Stimulated activated CD4-positive, alpha-beta T cell treated with anti-CD3 and anti-CD28 coated beads, TNF-alpha, amount 100 ng/mL, for 1 hour (primary cell): Measurements from ENCODE around the gene TBL1X.
A peak's percentile ranks its signal among the peaks of the same experiment; 100 is the strongest.
"Not testable (repeated sequence)": the region's sequence is repeated elsewhere in the genome, so short reads cannot be mapped to it uniquely, and the experiment has no call there.

ENCODE experiments used
- DNase-seq, 3 donors: peaks; one replicate each; pipeline ENCODE4 v3.0.0-alpha.2; 2020; ENCODE audit warnings: low read depth in 3 of 3, low spot score in 1 of 3

The TBL1X gene

DNA sequence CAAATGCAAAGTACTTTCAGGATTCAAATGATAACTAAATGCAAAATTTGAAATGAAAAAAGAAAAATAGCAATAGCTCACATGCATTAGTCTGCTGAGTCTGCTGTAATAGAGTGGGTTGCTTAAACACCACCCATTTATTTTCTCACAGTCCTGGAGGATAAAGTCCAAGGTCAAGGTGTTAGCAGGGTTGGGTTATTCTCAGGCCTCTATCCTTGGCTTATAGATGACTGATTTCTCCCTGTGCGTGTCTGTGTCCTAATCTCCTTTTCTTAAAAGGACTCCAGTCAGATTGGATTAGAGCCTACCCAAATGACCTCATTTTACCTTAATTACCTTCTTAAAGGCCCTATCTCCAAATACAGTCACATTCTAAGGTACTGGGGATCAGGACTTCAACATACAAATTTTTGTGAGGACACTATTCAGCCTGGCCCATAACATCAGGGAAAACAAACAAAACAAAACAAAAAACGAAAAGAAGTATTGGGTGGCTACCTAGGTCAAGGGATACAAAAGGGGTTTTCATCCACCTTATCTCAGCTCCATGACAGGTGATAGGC is 6.3 kb upstream of the TBL1X start:
- no peak for DNase-seq

GRCh38 chrX:9459186-9459748 is 5.6 kb upstream of the TBL1X start:
- DNase-seq = no peak

DNA sequence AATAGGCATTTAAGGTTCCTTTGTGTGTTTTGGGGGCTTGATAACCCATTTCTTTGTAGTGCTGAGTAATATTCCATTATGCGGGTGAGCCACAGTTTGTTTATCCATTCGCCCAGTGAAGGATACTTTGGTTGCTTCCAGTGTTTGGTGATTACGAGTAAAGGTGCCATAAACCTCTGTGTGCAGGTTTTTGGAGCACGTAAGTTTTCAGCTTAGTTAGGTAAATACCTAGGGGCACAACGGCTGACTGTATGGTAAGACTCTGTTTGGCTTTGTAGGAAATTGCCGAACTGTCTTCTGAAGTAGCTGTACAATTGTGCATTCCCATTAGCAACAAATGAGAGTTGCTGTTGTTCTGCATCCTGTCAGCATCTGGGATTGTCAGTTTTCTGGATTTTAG is 3.8 kb upstream of the TBL1X start:
- DNase-seq = no peak

- no peak for DNase-seq
These were observed 2.4 kb upstream of the TBL1X start for GRCh38 chrX:9462456-9462855.

- DNase-seq = peak in 1 of 3 donors; percentile 14
These were observed 694 bp downstream of the TBL1X start for GRCh38 chrX:9465380-9466123.

DNA sequence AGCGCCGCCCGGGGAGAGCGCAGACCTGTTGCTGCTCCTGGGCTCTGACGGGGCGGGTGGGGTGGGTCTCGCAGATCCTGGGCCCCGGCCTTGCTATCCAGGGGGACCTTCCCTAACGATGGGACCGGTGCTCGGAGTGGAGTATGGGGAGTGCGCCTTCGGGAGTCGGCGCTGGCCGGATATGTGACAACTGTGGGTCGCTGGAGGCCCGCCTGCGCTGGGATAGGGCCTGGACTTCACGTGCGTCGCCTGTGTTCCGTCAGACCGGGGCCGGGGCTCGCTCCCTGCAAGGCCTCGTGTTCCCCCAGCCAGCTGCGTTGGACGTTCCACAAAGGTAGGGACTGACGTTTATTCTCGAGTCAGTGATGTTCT is 1.3 kb downstream of the TBL1X start:
- DNase-seq = no peak

GRCh38 chrX:9466736-9467135 is 1.9 kb downstream of the TBL1X start:
- DNase-seq = no peak

DNA sequence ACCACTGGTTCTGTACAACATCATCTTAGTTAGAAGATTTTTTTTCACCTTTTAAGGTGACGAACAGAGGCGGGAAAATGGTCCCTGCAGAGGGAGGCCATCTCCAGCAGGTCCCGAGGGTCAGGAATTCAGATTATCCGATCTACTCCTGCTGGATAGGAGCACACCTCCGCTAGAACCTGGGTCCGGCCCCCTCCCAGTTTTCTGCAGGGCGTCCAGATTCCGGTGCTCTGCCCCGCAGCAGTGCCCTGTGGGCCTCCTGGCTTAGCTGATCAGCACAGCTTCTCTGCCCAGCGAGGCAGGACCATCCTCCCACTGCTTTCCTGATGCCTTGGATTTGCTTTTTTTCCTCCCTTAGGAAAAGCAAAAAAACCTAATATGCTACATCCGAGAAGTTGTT is 2.3 kb downstream of the TBL1X start:
- DNase-seq = no peak

GRCh38 chrX:9467751-9468150 is 2.9 kb downstream of the TBL1X start:
- DNase-seq = no peak

GRCh38 chrX:9471571-9471985 is 6.7 kb downstream of the TBL1X start:
- no peak for DNase-seq

GRCh38 chrX:9473708-9474107 is 8.8 kb downstream of the TBL1X start:
- no peak for DNase-seq

GRCh38 chrX:9475417-9475816 is 10.6 kb downstream of the TBL1X start:
- not testable (repeated sequence) for DNase-seq

- no peak for DNase-seq
These were observed 11.1 kb downstream of the TBL1X start for GRCh38 chrX:9475984-9476383.

GRCh38 chrX:9476810-9477575 is 12.1 kb downstream of the TBL1X start:
- no peak for DNase-seq

DNA sequence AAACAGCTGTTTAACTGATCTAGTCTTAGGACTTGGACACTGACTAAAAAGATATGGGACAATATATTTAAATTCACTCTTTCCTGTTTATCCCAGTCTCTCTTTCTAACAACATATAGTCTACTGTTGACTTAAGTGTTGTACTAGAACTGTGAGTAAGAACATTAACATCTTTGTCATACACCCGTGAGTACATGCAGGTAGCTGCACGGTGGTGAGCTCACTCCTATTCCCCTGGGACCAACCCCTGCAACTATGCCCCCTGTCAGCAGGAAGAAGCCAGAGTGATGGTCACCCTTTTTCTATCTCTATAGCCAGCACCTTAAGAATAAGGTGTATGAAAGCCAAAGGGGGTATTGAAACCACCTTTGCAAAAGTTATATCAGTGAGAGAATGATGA is 17.6 kb downstream of the TBL1X start:
- no peak for DNase-seq

DNA sequence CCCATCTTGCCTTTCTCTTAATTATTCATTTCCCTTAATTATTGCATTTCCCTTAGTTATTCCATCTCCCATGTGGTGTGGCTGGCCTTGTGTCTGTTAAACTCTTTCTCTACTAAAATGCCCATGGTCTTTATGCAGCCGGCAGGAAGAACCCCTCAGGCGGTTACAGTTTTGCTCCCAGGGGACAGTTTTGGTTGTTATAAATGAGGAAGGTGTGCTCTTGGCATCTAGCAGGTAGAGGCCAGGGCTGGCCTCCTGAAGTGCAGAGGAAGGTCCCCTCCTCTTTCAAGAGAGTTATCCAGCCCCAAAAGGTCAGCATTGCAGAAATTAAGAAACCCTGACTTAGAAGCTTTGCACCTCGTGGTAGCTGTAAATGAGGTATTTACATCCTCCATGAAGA is 18.0 kb downstream of the TBL1X start:
- DNase-seq = no peak

- no peak for DNase-seq
These were observed 18.5 kb downstream of the TBL1X start for GRCh38 chrX:9483376-9483775.

DNA sequence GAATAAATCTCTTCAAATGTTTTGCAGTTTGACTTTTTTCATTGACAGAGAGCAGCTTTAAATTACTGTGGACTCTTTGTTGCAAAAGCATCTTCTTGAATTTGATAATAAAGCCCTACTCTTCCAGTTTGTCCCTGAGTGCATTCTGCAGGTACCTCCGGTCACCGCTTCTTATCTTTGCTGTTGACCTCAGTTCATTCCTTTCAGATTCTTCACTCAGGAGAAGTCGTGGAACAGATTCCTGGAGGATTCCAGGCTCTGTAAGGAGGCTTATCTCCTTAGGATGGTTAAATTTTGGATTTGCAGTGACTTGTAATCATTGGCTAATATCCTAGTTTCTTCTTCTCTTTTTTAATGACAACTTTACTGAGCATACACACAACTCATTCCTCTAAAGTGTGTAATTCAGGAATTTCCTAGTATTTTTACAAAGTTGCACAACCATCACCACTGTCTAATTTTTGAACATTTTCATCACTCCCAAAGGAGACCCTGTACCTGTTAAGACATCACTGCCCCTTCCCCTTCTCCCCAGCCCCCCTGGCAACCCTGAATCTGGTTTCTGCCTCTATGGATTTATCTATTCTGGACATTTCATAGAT is 22.0 kb downstream of the TBL1X start:
- DNase-seq = no peak

DNA sequence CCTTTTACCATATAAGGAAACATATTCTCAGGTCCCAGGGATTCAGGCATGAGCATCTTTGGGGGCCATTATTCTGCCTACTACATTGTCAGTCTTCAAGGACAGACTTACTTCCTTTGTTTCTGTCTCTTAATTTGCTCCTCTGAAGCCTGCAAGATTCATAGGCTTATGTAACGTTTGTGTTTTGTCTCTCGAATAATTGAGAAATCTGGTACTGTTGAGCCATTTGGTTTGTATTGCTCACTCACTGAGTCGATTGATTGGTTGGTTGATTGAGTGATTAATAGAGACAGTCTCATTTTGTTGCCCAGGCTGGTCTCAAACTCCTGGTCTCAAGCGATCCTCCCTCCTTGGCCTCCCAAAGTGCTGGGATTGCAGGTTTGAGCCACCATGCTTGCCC is 23.7 kb downstream of the TBL1X start:
- no peak for DNase-seq

DNA sequence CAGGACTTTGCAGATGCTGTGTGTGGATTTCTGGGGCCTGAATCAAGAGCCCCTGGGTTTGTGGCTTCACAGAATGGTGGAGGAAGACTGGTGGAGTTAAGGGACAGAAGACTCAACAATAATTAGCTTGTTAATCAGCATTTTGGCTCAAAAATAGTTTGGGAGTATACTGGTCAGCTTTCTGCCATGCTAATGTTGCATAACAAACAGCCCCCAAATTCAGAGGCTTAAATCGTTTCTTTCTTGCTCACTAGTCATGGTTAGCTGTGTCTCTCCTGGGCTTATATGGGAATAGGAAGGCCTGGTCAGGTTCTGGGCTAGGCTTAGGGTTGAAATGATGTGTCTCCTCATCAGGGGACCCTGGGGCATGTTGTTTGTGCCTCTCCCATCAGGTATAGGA is 24.4 kb downstream of the TBL1X start:
- DNase-seq = no peak

DNA sequence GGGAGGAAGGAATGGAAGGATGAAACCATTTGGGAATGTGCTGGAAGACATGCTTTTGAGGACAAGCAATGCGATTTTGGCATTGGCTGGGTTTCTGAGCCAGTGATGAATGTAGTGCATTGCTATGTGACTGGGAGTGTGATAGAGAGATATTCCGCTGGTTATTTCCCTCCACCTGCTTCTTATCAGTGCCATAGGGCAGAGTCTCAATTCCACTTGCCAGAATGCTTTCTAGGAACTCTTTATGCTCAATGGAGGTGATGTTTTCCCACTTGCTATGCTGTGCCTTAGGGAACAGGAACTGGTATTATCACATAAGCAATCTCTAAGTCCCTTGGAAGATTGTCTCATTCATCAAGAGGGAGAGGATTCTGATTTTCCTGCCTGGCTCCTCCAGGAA is 28.0 kb downstream of the TBL1X start:
- DNase-seq = no peak

GRCh38 chrX:9493936-9494335 is 29.1 kb downstream of the TBL1X start:
- DNase-seq = no peak
